Activated CD8-positive, alpha-beta T cell treated with anti-CD3 and anti-CD28 coated beads, Interleukin-2, amount 10 ng/mL, durations not matched to agents 7 days and 5 days (primary cell): Measurements from ENCODE around the gene APC. TPM values are rescaled to one million over a fixed set of nuclear protein-coding genes. Genes with fewer than 3 reads are reported as not detected.

Source experiments
- total RNA-seq, 2 experiments: library from RNA; stranded (reverse); gene quantifications; one replicate each; pipeline ENCODE4 v1.2.3, GENCODE V29; 2021

APC gene
- total RNA-seq, 2 experiments from 2014 or later, result 21.5 to 24.5 TPM

Other genes with a start within 250 kb of the APC start
- gene SRP19, start 123.4 kb downstream of the APC start, total RNA-seq, result 10 to 100 TPM; 51.2 to 56.6 TPM
- 10 to 100 TPM; 77.6 to 85.0 TPM for gene REEP5, start 184.3 kb downstream of the APC start, total RNA-seq
- 100 to 1,000 TPM; 119 to 128 TPM for gene DCP2, start 238.9 kb downstream of the APC start, total RNA-seq